ENCODE results near the gene DMD.

GRCh38 chrX:31298916-31299315, 1912.4 kb downstream of the DMD start:
- TF ChIP-seq CTCF (IDR thresholded peaks at IDR 0.05; ENCODE audit: low read depth, low read length), result no peak
- TF ChIP-seq EZH2phosphoT487 (IDR thresholded peaks at IDR 0.05; ENCODE audit: low read depth), result no peak

Data from OCI-LY3 (cell line).